Neural progenitor cell (in vitro differentiated cells): ENCODE results near the gene ZDBF2. TPM values are rescaled to one million over a fixed set of nuclear protein-coding genes. Genes with fewer than 3 reads are reported as not detected.

Experiments
- DNase-seq: peaks from one replicate; pipeline ENCODE4 v3.0.0-alpha.2; 2016; ENCODE audit warnings: low spot score
- H2AFZ ChIP-seq: fragments of 200-600 bp; sonication (generic); replicated peaks from 2 replicates; pipeline ENCODE4 v1.6.1; 2016; ENCODE audit warnings: antibody characterized with exemption
- H3F3A ChIP-seq: fragments of 200-600 bp; sonication (generic); 2 replicates; pipeline ENCODE4 v1.6.1; 2016; ENCODE audit warnings: antibody characterized with exemption, low read depth
- H3K27ac ChIP-seq: fragments of 200-600 bp; sonication (generic); 2 replicates; pipeline ENCODE4 v1.5.1; 2016; ENCODE audit warnings: mild to moderate bottlenecking
- H3K27me3 ChIP-seq: fragments of 200-600 bp; sonication (generic); 2 replicates; pipeline ENCODE4 v1.6.1; 2016; ENCODE audit warnings: mild to moderate bottlenecking, moderate library complexity
- H3K36me3 ChIP-seq: fragments of 200-600 bp; sonication (generic); 2 replicates; pipeline ENCODE4 v1.5.1; 2016
- H3K4me1 ChIP-seq: fragments of 200-600 bp; sonication (generic); 2 replicates; pipeline ENCODE4 v1.6.1; 2016; ENCODE audit warnings: mixed run types
- H3K4me2 ChIP-seq: fragments of 200-600 bp; sonication (generic); 2 replicates; pipeline ENCODE4 v1.6.1; 2016
- H3K4me3 ChIP-seq: fragments of 200-600 bp; sonication (generic); 2 replicates; pipeline ENCODE4 v1.5.1; 2016
- H3K79me2 ChIP-seq: fragments of 200-600 bp; sonication (generic); 2 replicates; pipeline ENCODE4 v1.6.1; 2016; ENCODE audit warnings: low read depth
- H3K9ac ChIP-seq: fragments of 200-600 bp; sonication (generic); 2 replicates; pipeline ENCODE4 v1.6.1; 2016
- H3K9me3 ChIP-seq: fragments of 200-600 bp; sonication (generic); 2 replicates; pipeline ENCODE4 v1.5.1; 2016; ENCODE audit warnings: low read depth
- H4K20me1 ChIP-seq: fragments of 200-600 bp; sonication (generic); 2 replicates; pipeline ENCODE4 v1.6.1; 2016; ENCODE audit warnings: low read depth
- H3K27ac Mint-ChIP-seq: 3 replicates; pipeline ENCODE4 v1.8.0; 2021; ENCODE audit warnings: mixed read lengths
- H3K27me3 Mint-ChIP-seq: 2 replicates; pipeline ENCODE4 v1.8.0; 2022; ENCODE audit warnings: low read depth, mild to moderate bottlenecking, inconsistent platforms, moderate library complexity, mixed read lengths; ENCODE audit not compliant: insufficient read depth
- H3K36me3 Mint-ChIP-seq: 3 replicates; pipeline ENCODE4 v1.8.0; 2021; ENCODE audit warnings: mixed read lengths
- H3K4me1 Mint-ChIP-seq: 3 replicates; pipeline ENCODE4 v1.8.0; 2021; ENCODE audit warnings: mixed read lengths
- H3K4me3 Mint-ChIP-seq: 3 replicates; pipeline ENCODE4 v1.8.0; 2021; ENCODE audit warnings: mild to moderate bottlenecking, moderate library complexity, mixed read lengths
- H3K9me3 Mint-ChIP-seq: 3 replicates; pipeline ENCODE4 v1.8.0; 2020; ENCODE audit warnings: mixed read lengths
- EZH2 ChIP-seq: fragments of 200-600 bp; sonication (generic); IDR thresholded peaks from 2 replicates; pipeline ENCODE4 v1.6.1; 2017; ENCODE audit warnings: antibody characterized with exemption, mild to moderate bottlenecking, moderate library complexity
- EZH2phosphoT487 ChIP-seq: fragments of 200-600 bp; sonication (generic); IDR thresholded peaks from 2 replicates; pipeline ENCODE4 v1.6.1; 2017; ENCODE audit warnings: antibody characterized with exemption
- total RNA-seq: library from RNA; depleted of rRNA; stranded (reverse); fragments of >200 nt; gene quantifications from 2 replicates; pipeline ENCODE4 v1.2.3, GENCODE V29; 2015; ENCODE audit warnings: low replicate concordance
- TF ChIP-seq, protein P1 (sequence below): fragments of 200-600 bp; sonication (generic); IDR thresholded peaks from 2 replicates; pipeline ENCODE4 v1.5.1; 2017; ENCODE audit warnings: antibody characterized with exemption, mild to moderate bottlenecking

The ZDBF2 gene
- total RNA-seq, 1 donor from 2014 or later = 83.6 TPM

- Mint-ChIP-seq H3K36me3 (peaks cover 58% of the 10 kb centered on the region), H3K9me3 (peaks cover 2% of the 10 kb centered on the region), H3K27me3 (no peaks in the 10 kb centered on the region), H3K4me1 (no peaks in the 10 kb centered on the region), H3K27ac (no peak overlapping the region), H3K4me3 (no peak overlapping the region)
- no peaks in the 10 kb centered on the region for H4K20me1 ChIP-seq
- TF ChIP-seq EZH2 (no peak), EZH2phosphoT487 (no peak)
- TF ChIP-seq, protein P1, sequence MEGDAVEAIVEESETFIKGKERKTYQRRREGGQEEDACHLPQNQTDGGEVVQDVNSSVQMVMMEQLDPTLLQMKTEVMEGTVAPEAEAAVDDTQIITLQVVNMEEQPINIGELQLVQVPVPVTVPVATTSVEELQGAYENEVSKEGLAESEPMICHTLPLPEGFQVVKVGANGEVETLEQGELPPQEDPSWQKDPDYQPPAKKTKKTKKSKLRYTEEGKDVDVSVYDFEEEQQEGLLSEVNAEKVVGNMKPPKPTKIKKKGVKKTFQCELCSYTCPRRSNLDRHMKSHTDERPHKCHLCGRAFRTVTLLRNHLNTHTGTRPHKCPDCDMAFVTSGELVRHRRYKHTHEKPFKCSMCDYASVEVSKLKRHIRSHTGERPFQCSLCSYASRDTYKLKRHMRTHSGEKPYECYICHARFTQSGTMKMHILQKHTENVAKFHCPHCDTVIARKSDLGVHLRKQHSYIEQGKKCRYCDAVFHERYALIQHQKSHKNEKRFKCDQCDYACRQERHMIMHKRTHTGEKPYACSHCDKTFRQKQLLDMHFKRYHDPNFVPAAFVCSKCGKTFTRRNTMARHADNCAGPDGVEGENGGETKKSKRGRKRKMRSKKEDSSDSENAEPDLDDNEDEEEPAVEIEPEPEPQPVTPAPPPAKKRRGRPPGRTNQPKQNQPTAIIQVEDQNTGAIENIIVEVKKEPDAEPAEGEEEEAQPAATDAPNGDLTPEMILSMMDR = no peak
- no peaks in the 10 kb centered on the region for H3K9me3 ChIP-seq
- no peaks in the 10 kb centered on the region for H3K27me3 ChIP-seq
- no peak overlapping the region for H3K9ac ChIP-seq
- no peaks in the 10 kb centered on the region for H3K4me1 ChIP-seq
- H3K4me3 ChIP-seq = no peak overlapping the region
- no peak overlapping the region for H2AFZ ChIP-seq
- no peaks in the 10 kb centered on the region for H3F3A ChIP-seq
- no peak overlapping the region for H3K27ac ChIP-seq
- H3K4me2 ChIP-seq = no peak overlapping the region
- peaks cover 5% of the 10 kb centered on the region for H3K36me3 ChIP-seq
- DNase-seq = no peak
- H3K79me2 ChIP-seq = no peaks in the 10 kb centered on the region
Observed at GRCh38 chr2:206305523-206306245, 31.2 kb downstream of the ZDBF2 start.

- H3K36me3 Mint-ChIP-seq = peaks cover 61% of the 10 kb centered on the region
- no peak for DNase-seq
Observed at GRCh38 chr2:206311026-206311425, 36.6 kb downstream of the ZDBF2 start.

GRCh38 chr2:206316141-206316540 lies 41.7 kb downstream of the ZDBF2 start:
- Histone ChIP-seq H3K27me3 (no peaks in the 10 kb centered on the region), H4K20me1 (no peaks in the 10 kb centered on the region), H3K4me2 (no peak overlapping the region), H3K36me3 (no peaks in the 10 kb centered on the region), H3K9me3 (peaks cover 5% of the 10 kb centered on the region), H2AFZ (no peak overlapping the region), H3K79me2 (no peaks in the 10 kb centered on the region), H3K4me3 (no peak overlapping the region), H3K27ac (no peak overlapping the region), H3K9ac (no peak overlapping the region), H3K4me1 (no peaks in the 10 kb centered on the region), H3F3A (no peaks in the 10 kb centered on the region)
- no peaks in the 10 kb centered on the region for H3K4me1 Mint-ChIP-seq
- peaks cover 12% of the 10 kb centered on the region for H3K9me3 Mint-ChIP-seq
- DNase-seq = no peak
- no peak overlapping the region for H3K4me3 Mint-ChIP-seq
- H3K27me3 Mint-ChIP-seq = no peaks in the 10 kb centered on the region
- TF ChIP-seq, protein P1 = no peak
- TF ChIP-seq EZH2phosphoT487 (no peak), EZH2 (no peak)
- H3K27ac Mint-ChIP-seq = no peak overlapping the region
- peaks cover 35% of the 10 kb centered on the region for H3K36me3 Mint-ChIP-seq

More at GRCh38 chr2:206311026-206311425, 36.6 kb downstream of the ZDBF2 start:
- Mint-ChIP-seq H3K4me3 (no peak overlapping the region), H3K27ac (no peak overlapping the region), H3K27me3 (no peaks in the 10 kb centered on the region), H3K4me1 (no peaks in the 10 kb centered on the region), H3K9me3 (peaks cover 2% of the 10 kb centered on the region)
- Histone ChIP-seq H3K4me2 (no peak overlapping the region), H3K27me3 (no peaks in the 10 kb centered on the region), H3K4me1 (no peaks in the 10 kb centered on the region), H3K27ac (no peak overlapping the region), H3K79me2 (no peaks in the 10 kb centered on the region), H3K9me3 (no peaks in the 10 kb centered on the region), H3K9ac (no peak overlapping the region), H4K20me1 (no peaks in the 10 kb centered on the region), H3K4me3 (no peak overlapping the region), H3K36me3 (peaks cover 5% of the 10 kb centered on the region), H3F3A (no peaks in the 10 kb centered on the region), H2AFZ (no peak overlapping the region)
- TF ChIP-seq, protein P1 = no peak
- TF ChIP-seq EZH2phosphoT487 (no peak), EZH2 (no peak)
